HCT116 (cell line): ENCODE results near the gene KNSTRN. TPM values are rescaled to one million over a fixed set of nuclear protein-coding genes. Genes with fewer than 3 reads are reported as not detected.

Source experiments
- ATAC-seq: fragments of 200-7000 bp; cut with Tn5 transposase; 2 replicates; pipeline ENCODE4 v1.9.1; 2020; ENCODE audit warnings: mild to moderate bottlenecking, moderate library complexity
- BruUV-seq: library from RNA; stranded (reverse); fragments of 400-500 nt; replicated peaks from 2 replicates; lab custom pipeline; 2021; lab: Mats Ljungman, UMichigan
- CTCF ChIA-PET: fragments of 300-600 bp; sonication (Branson Sonifier 250); formaldehyde crosslinking; loops from one replicate; lab custom pipeline; 2021; ENCODE audit warnings: antibody characterized with exemption; lab: Charles Lee
- POLR2A ChIA-PET: fragments of 300-600, 350-600 bp; sonication (Branson Sonifier 250); formaldehyde crosslinking; loops from one replicate; lab custom pipeline; 2021; ENCODE audit warnings: antibody characterized with exemption; lab: Charles Lee
- RAD21 ChIA-PET, 2 experiments: fragments of 300-600 bp; sonication (Branson Sonifier 250); formaldehyde crosslinking; loops; one replicate each; lab custom pipeline; 2023; ENCODE audit warnings: low total read pairs in 2 of 2; ENCODE audit not compliant: uncharacterized antibody in 2 of 2, unreplicated experiment in 2 of 2, low non-redundant PET in 1 of 2; lab: Charles Lee
- DNase-seq: peaks from one replicate; pipeline ENCODE4 v3.0.0-alpha.2; 2010; ENCODE audit warnings: low read depth, low spot score
- H2AFZ ChIP-seq: fragments of 200-600 bp; shearing (Covaris generic), sonication (generic); 2 replicates; pipeline ENCODE4 v1.6.1; 2017; ENCODE audit warnings: low read depth, mixed run types, mixed read lengths, antibody characterized with exemption, low read length; ENCODE audit not compliant: poor library complexity, severe bottlenecking
- H3K27ac ChIP-seq: 2 replicates; pipeline ENCODE4 v1.5.1; 2012; ENCODE audit warnings: low read depth, low read length
- H3K27me3 ChIP-seq: fragments of 200-600 bp; sonication (generic); 2 replicates; pipeline ENCODE4 v1.6.1; 2016; ENCODE audit warnings: mixed run types, low read length, mixed read lengths; ENCODE audit not compliant: insufficient read depth
- H3K36me3 ChIP-seq, 2 experiments: fragments of 200-500 bp in 1 of 2; fragments of 200-600 bp in 1 of 2; sonication (Bioruptor generic) in 1 of 2; sonication (generic) in 1 of 2; 2 replicates each; pipeline versions ENCODE4 v1.5.1 to v1.6.1; 2014 to 2016; ENCODE audit warnings: low read length in 2 of 2, inconsistent platforms in 1 of 2, mixed read lengths in 1 of 2, mixed run types in 1 of 2; ENCODE audit not compliant: insufficient read depth in 2 of 2, control insufficient read depth in 1 of 2
- H3K4me1 ChIP-seq, 2 experiments: fragments of 200-600 bp in 1 of 2; sonication (generic) in 1 of 2; 2 replicates each; pipeline versions ENCODE4 v1.5.1 to v1.6.1; 2012 to 2017; ENCODE audit warnings: low read length in 2 of 2, inconsistent platforms in 1 of 2, mild to moderate bottlenecking in 1 of 2, mixed read lengths in 1 of 2, mixed run types in 1 of 2, moderate library complexity in 1 of 2; ENCODE audit not compliant: insufficient read depth in 2 of 2, control insufficient read depth in 1 of 2
- H3K4me2 ChIP-seq: fragments of 200-600 bp; sonication (generic); 2 replicates; pipeline ENCODE4 v1.6.1; 2017; ENCODE audit warnings: mixed run types, low read length, mixed read lengths
- H3K4me3 ChIP-seq, 2 experiments: fragments of 200-600 bp in 1 of 2; sonication (generic) in 1 of 2; replicated peaks in 1 of 2; 2 replicates each; pipeline ENCODE4 v1.5.1; 2011 to 2016; ENCODE audit warnings: low read length in 2 of 2, control low read depth in 1 of 2, low read depth in 1 of 2, mild to moderate bottlenecking in 1 of 2, mixed read lengths in 1 of 2, mixed run types in 1 of 2
- H3K79me2 ChIP-seq: fragments of 200-600 bp; sonication (generic); 2 replicates; pipeline ENCODE4 v1.6.1; 2017; ENCODE audit warnings: mild to moderate bottlenecking, mixed run types, low read length, moderate library complexity, mixed read lengths; ENCODE audit not compliant: insufficient read depth
- H3K9ac ChIP-seq: fragments of 200-600 bp; sonication (generic); 2 replicates; pipeline ENCODE4 v1.6.1; 2016; ENCODE audit warnings: low read length, mixed read lengths
- H3K9me2 ChIP-seq: fragments of 200-600 bp; sonication (generic), shearing (Covaris generic); 2 replicates; pipeline ENCODE4 v1.6.1; 2017; ENCODE audit warnings: mixed run types, mild to moderate bottlenecking, moderate library complexity; ENCODE audit not compliant: insufficient read depth
- H3K9me3 ChIP-seq, 2 experiments: fragments of 200-500 bp in 1 of 2; fragments of 200-600 bp in 1 of 2; sonication (Bioruptor generic) in 1 of 2; sonication (generic) in 1 of 2; 2 replicates each; pipeline ENCODE4 v1.6.1; 2014 to 2017; ENCODE audit warnings: low read length in 2 of 2, mixed read lengths in 2 of 2, inconsistent platforms in 1 of 2, low read depth in 1 of 2, mild to moderate bottlenecking in 1 of 2, mixed run types in 1 of 2, moderate library complexity in 1 of 2; ENCODE audit not compliant: control insufficient read depth in 1 of 2, insufficient read depth in 1 of 2
- H4K20me1 ChIP-seq: fragments of 200-600 bp; sonication (generic), shearing (Covaris generic); 2 replicates; pipeline ENCODE4 v1.6.1; 2017; ENCODE audit warnings: mixed run types, mild to moderate bottlenecking, moderate library complexity; ENCODE audit not compliant: insufficient read depth
- ATF3 ChIP-seq: IDR thresholded peaks from 2 replicates; pipeline ENCODE4 v1.6.1; 2012
- CBX3 ChIP-seq: IDR thresholded peaks from 2 replicates; pipeline ENCODE4 v1.6.1; 2012; ENCODE audit warnings: low read depth
- CTCF ChIP-seq, 3 experiments: fragments of 200-600 bp in 1 of 3; sonication (generic) in 1 of 3; IDR thresholded peaks in 2 of 3; conservative IDR thresholded peaks in 1 of 3; 2 replicates each; pipeline ENCODE4 v1.5.1; 2012 to 2017; ENCODE audit warnings: low read depth in 2 of 3, low read length in 2 of 3, antibody characterized with exemption in 1 of 3, borderline replicate concordance in 1 of 3, control low read depth in 1 of 3, mild to moderate bottlenecking in 1 of 3, mixed read lengths in 1 of 3, mixed run types in 1 of 3, moderate library complexity in 1 of 3; ENCODE audit not compliant: insufficient read depth in 1 of 3
- EGR1 ChIP-seq: IDR thresholded peaks from 2 replicates; pipeline ENCODE4 v1.6.1; 2012; ENCODE audit warnings: low read depth
- ELF1 ChIP-seq: IDR thresholded peaks from 2 replicates; pipeline ENCODE4 v1.6.1; 2012; ENCODE audit warnings: low read depth, borderline replicate concordance
- EZH2 ChIP-seq: fragments of 200-600 bp; sonication (generic); IDR thresholded peaks from 2 replicates; pipeline ENCODE4 v1.6.1; 2017; ENCODE audit warnings: antibody characterized with exemption, mixed run types
- FOSL1 ChIP-seq: IDR thresholded peaks from 2 replicates; pipeline ENCODE4 v1.6.1; 2012; ENCODE audit warnings: low read depth
- JUND ChIP-seq: IDR thresholded peaks from 2 replicates; pipeline ENCODE4 v1.6.1; 2012
- MAX ChIP-seq: IDR thresholded peaks from 2 replicates; pipeline ENCODE4 v1.6.1; 2012
- POLR2AphosphoS5 ChIP-seq: IDR thresholded peaks from 2 replicates; pipeline ENCODE4 v1.6.1; 2011; ENCODE audit warnings: mild to moderate bottlenecking, low read depth, low read length, moderate library complexity
- REST ChIP-seq: IDR thresholded peaks from 2 replicates; pipeline ENCODE4 v1.6.1; 2012; ENCODE audit warnings: low read depth
- SRF ChIP-seq: IDR thresholded peaks from 2 replicates; pipeline ENCODE4 v1.6.1; 2012; ENCODE audit warnings: low read depth
- YY1 ChIP-seq: IDR thresholded peaks from 2 replicates; pipeline ENCODE4 v1.6.1; 2011; ENCODE audit warnings: low read length, low read depth, moderate library complexity, mild to moderate bottlenecking; ENCODE audit not compliant: insufficient replicate concordance; ENCODE audit errors: extremely low read depth
- ZBTB33 ChIP-seq: IDR thresholded peaks from 2 replicates; pipeline ENCODE4 v1.6.1; 2011; ENCODE audit warnings: mild to moderate bottlenecking, low read length, moderate library complexity; ENCODE audit not compliant: insufficient replicate concordance; ENCODE audit errors: extremely low read depth
- ZFX ChIP-seq: fragments of 450-650 bp; IDR thresholded peaks from 2 replicates; pipeline ENCODE4 v1.6.1; 2017
- intact Hi-C: fragments of 100-400 bp; cut with micrococcal nuclease; formaldehyde crosslinking; loops from 2 replicates; pipeline ENCODE4 v1.10.0; 2022
- total RNA-seq: library from RNA; stranded (reverse); gene quantifications from one replicate; pipeline ENCODE4 v1.2.1, GENCODE V29; 2021; ENCODE audit not compliant: unreplicated experiment

KNSTRN gene
- total RNA-seq, 1 experiment from 2014 or later = 84.1 TPM

- H3K27ac ChIP-seq = no peak overlapping the region
- no peaks in the 10 kb centered on the region for H3K79me2 ChIP-seq
- ChIA-PET POLR2A (no interaction called here), RAD21 (no interaction called here), CTCF (no interaction called here)
- no peak overlapping the region for H3K9ac ChIP-seq
- TF ChIP-seq REST = no peak
- TF ChIP-seq EGR1 = no peak
- no peak for TF ChIP-seq JUND
- no peak for TF ChIP-seq CTCF (IDR thresholded peaks at IDR 0.05 in 2 of 3, conservative IDR thresholded peaks at IDR 0.05 in 1 of 3; ENCODE audit: borderline replicate concordance in 1 of 3, insufficient read depth in 1 of 3, low read depth in 2 of 3, low read length in 2 of 3)
- no peak for TF ChIP-seq ATF3
- TF ChIP-seq YY1 = no peak
- no peak for TF ChIP-seq FOSL1
- TF ChIP-seq ELF1 = no peak
- no peak for TF ChIP-seq EZH2
- TF ChIP-seq ZFX = no peak
- no peak for TF ChIP-seq SRF
- no peak for TF ChIP-seq CBX3
- TF ChIP-seq ZBTB33 = no peak
- TF ChIP-seq POLR2AphosphoS5 = no peak
- no peak for TF ChIP-seq MAX
- H3K9me3 ChIP-seq = no peaks in the 10 kb centered on the region
- ATAC-seq (no peak), DNase-seq (no peak)
- H3K4me2 ChIP-seq = no peak overlapping the region
- no peaks in the 10 kb centered on the region for H3K9me2 ChIP-seq
- no peak overlapping the region for H3K4me3 ChIP-seq
- intact Hi-C loops = no loop called here
- H3K27me3 ChIP-seq = no peaks in the 10 kb centered on the region
- no peaks in the 10 kb centered on the region for H3K36me3 ChIP-seq
- peaks cover 10 to 18% of the 10 kb centered on the region in 2 experiments for H3K4me1 ChIP-seq
- no peaks in the 10 kb centered on the region for H4K20me1 ChIP-seq
- BruUV-seq = no TSS peak
- H2AFZ ChIP-seq = no peak overlapping the region
These were observed 22.5 kb upstream of the KNSTRN start for GRCh38 chr15:40360015-40360414.
